Measurements from ENCODE around the gene LONRF2. TPM values are rescaled to one million over a fixed set of nuclear protein-coding genes. Genes with fewer than 3 reads are reported as not detected.

The LONRF2 gene
- total RNA-seq, 3 donors from 2014 or later (not counting 1 experiment from before 2014, with no cell fraction given): not detected

GRCh38 chr2:100283724-100284501 lies 38.4 kb downstream of the LONRF2 start:
- no peak overlapping the region for H3K4me3 Mint-ChIP-seq
- no peaks in the 10 kb centered on the region for H3K9me3 Mint-ChIP-seq
- H3K36me3 Mint-ChIP-seq: no peaks in the 10 kb centered on the region
- no peak overlapping the region for H3K4me3 ChIP-seq (ENCODE audit: low read length)
- ATAC-seq (no peak), DNase-seq (no peak)
- H3K9me3 ChIP-seq (ENCODE audit: control insufficient read depth, insufficient read depth, low read length): no peaks in the 10 kb centered on the region
- no peak overlapping the region for H3K27ac ChIP-seq (ENCODE audit: low read length)
- H3K36me3 ChIP-seq (ENCODE audit: control insufficient read depth, insufficient read depth, low read length): no peaks in the 10 kb centered on the region
- H3K4me1 ChIP-seq (ENCODE audit: control insufficient read depth, insufficient read depth, low read length): peaks cover 3% of the 10 kb centered on the region
- H3K4me1 Mint-ChIP-seq: peaks cover 12% of the 10 kb centered on the region in 2 donors
- 87% methylated on average over 20 of the region's 20 CpGs for WGBS (ENCODE audit: insufficient coverage)
- peaks cover 21 to 45% of the 10 kb centered on the region in 2 donors for H3K27me3 Mint-ChIP-seq (ENCODE audit: low read depth in 2 of 2)
- TF ChIP-seq, protein P1, sequence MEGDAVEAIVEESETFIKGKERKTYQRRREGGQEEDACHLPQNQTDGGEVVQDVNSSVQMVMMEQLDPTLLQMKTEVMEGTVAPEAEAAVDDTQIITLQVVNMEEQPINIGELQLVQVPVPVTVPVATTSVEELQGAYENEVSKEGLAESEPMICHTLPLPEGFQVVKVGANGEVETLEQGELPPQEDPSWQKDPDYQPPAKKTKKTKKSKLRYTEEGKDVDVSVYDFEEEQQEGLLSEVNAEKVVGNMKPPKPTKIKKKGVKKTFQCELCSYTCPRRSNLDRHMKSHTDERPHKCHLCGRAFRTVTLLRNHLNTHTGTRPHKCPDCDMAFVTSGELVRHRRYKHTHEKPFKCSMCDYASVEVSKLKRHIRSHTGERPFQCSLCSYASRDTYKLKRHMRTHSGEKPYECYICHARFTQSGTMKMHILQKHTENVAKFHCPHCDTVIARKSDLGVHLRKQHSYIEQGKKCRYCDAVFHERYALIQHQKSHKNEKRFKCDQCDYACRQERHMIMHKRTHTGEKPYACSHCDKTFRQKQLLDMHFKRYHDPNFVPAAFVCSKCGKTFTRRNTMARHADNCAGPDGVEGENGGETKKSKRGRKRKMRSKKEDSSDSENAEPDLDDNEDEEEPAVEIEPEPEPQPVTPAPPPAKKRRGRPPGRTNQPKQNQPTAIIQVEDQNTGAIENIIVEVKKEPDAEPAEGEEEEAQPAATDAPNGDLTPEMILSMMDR (IDR thresholded peaks at IDR 0.05): no peak
- H3K27ac Mint-ChIP-seq: no peak overlapping the region
- H3K27me3 ChIP-seq (ENCODE audit: control insufficient read depth, insufficient read depth, low read length): peaks cover 4% of the 10 kb centered on the region
- intact Hi-C loops (cut with micrococcal nuclease): no loop called here

GRCh38 chr2:100281521-100282438 lies 40.5 kb downstream of the LONRF2 start:
- Mint-ChIP-seq H3K27me3 (ENCODE audit: low read depth in 2 of 2) (peaks cover 18 to 38% of the 10 kb centered on the region in 2 donors), H3K4me1 (peaks cover 14 to 15% of the 10 kb centered on the region in 2 donors), H3K36me3 (no peaks in the 10 kb centered on the region), H3K4me3 (no peak overlapping the region), H3K9me3 (no peaks in the 10 kb centered on the region), H3K27ac (no peak overlapping the region)
- ATAC-seq (no peak), DNase-seq (no peak)
- no peak overlapping the region for H3K4me3 ChIP-seq (ENCODE audit: low read length)
- intact Hi-C loops (cut with micrococcal nuclease): no loop called here
- 84% methylated on average over 13 of the region's 16 CpGs for WGBS (ENCODE audit: insufficient coverage)
- H3K4me1 ChIP-seq (ENCODE audit: control insufficient read depth, insufficient read depth, low read length): peaks cover 5% of the 10 kb centered on the region
- no peaks in the 10 kb centered on the region for H3K36me3 ChIP-seq (ENCODE audit: control insufficient read depth, insufficient read depth, low read length)
- no peaks in the 10 kb centered on the region for H3K9me3 ChIP-seq (ENCODE audit: control insufficient read depth, insufficient read depth, low read length)
- H3K27me3 ChIP-seq (ENCODE audit: control insufficient read depth, insufficient read depth, low read length): peaks cover 2% of the 10 kb centered on the region
- no peak overlapping the region for H3K27ac ChIP-seq (ENCODE audit: low read length)
- TF ChIP-seq, protein P1 (IDR thresholded peaks at IDR 0.05): no peak

DNA sequence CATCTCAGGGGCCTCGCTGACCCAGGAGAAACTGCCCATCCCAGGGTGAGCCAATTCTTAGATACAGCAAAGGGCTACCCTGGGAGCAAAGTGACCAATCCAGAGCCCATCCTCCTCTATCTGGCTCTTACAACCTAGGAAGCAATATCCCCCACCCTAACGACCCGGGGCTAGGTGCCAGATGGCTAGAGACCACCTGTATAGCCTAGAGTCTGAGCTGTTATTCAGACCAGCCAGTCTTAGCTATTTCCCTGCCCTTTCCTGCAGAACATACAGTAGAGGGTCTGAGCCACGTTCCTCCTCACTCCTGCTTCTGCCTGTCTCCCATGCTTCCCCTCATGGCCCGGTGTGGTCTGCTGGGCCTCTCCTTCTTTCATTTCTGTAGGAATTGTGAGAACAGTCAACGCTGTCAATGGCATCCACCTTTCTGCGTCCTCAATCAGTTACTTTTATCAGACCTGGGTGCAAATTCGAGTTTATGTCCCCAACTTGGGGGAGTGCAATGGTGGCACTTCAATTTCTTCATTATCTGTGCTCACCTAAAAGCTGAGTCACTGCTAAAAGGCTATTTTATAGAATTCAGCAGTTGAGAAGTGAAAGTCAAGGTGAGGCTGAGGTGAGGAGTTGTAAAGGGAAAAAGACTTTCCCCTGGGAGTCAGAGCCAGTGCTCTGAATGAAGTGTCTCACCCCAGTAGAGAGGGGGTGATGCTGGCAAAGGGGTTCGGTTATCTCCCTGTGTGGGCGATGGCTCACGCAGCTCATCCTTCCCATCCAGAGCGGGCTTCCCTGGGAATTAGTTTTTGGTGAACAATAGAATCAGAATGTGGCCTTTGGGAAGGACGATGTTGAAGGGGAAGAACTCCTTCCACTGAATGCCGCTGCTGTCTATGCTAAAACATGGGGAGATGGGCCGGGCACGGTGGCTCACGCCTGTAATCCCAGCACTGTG lies 42.4 kb downstream of the LONRF2 start:
- no peak overlapping the region for H3K4me3 Mint-ChIP-seq
- peaks cover 2% of the 10 kb centered on the region for H3K27me3 ChIP-seq (ENCODE audit: control insufficient read depth, insufficient read depth, low read length)
- no peak overlapping the region for H3K4me3 ChIP-seq (ENCODE audit: low read length)
- peaks cover 5% of the 10 kb centered on the region for H3K4me1 ChIP-seq (ENCODE audit: control insufficient read depth, insufficient read depth, low read length)
- intact Hi-C loops (cut with micrococcal nuclease): no loop called here
- no peaks in the 10 kb centered on the region for H3K36me3 Mint-ChIP-seq
- peak overlapping the region in 1 of 2 donors; percentile 27 for H3K27ac Mint-ChIP-seq
- ATAC-seq (no peak), DNase-seq (no peak)
- no peaks in the 10 kb centered on the region for H3K36me3 ChIP-seq (ENCODE audit: control insufficient read depth, insufficient read depth, low read length)
- H3K27me3 Mint-ChIP-seq (ENCODE audit: low read depth in 2 of 2): peaks cover 12 to 26% of the 10 kb centered on the region in 2 donors
- no peaks in the 10 kb centered on the region for H3K9me3 ChIP-seq (ENCODE audit: control insufficient read depth, insufficient read depth, low read length)
- TF ChIP-seq, protein P1 (IDR thresholded peaks at IDR 0.05): no peak
- H3K27ac ChIP-seq (ENCODE audit: low read length): no peak overlapping the region
- no peaks in the 10 kb centered on the region for H3K9me3 Mint-ChIP-seq
- WGBS (ENCODE audit: insufficient coverage): 80% methylated on average over 16 of the region's 17 CpGs
- H3K4me1 Mint-ChIP-seq: peaks cover 14 to 16% of the 10 kb centered on the region in 2 donors

Data from natural killer cell (primary cell).